ENCODE results near the gene LRRC2.

DNA sequence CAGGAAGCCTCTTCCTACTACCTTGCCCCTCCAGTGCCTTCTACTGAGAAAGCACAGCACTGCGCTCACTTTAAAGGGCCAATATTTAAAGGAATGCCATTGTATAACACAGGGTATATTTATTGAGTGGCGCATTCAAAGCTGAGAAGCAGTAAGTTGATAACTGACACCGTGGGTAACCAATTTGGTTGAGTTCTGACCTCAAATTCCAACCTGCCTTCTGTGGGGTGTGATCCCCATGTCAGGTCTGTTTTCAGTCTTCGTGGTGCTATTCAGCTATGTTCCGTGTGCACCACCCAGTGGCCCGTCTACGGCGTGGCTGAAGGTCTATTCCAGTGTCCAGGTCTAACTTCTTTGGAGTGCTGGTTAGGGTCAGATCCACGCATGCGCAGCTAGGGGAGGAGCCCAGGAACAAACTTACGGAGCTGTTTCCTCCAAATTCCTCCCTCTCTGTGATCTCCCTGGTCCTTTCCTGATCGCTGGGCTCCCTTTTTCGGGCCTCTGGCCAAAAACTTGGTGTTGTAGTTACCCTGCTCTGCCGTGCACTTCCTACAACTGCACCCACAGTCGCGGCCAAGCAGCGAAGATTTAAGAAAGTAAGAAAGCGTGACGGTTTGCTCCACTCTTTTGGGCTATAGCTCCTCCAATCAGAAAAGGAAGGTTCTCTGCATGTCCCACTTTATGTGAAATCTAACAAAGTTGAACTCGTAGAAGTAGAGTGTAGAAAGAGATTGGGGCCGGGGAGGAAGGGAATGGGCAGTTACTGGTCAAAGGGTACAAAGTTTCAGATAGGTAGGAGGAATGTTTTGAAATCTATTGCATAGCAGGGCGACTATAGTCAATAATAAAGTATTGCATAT lies 7.7 kb downstream of the LRRC2 start:
- TF ChIP-seq POLR2A (IDR thresholded peaks at IDR 0.05) = no peak
- TF ChIP-seq, protein P1, sequence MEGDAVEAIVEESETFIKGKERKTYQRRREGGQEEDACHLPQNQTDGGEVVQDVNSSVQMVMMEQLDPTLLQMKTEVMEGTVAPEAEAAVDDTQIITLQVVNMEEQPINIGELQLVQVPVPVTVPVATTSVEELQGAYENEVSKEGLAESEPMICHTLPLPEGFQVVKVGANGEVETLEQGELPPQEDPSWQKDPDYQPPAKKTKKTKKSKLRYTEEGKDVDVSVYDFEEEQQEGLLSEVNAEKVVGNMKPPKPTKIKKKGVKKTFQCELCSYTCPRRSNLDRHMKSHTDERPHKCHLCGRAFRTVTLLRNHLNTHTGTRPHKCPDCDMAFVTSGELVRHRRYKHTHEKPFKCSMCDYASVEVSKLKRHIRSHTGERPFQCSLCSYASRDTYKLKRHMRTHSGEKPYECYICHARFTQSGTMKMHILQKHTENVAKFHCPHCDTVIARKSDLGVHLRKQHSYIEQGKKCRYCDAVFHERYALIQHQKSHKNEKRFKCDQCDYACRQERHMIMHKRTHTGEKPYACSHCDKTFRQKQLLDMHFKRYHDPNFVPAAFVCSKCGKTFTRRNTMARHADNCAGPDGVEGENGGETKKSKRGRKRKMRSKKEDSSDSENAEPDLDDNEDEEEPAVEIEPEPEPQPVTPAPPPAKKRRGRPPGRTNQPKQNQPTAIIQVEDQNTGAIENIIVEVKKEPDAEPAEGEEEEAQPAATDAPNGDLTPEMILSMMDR (IDR thresholded peaks at IDR 0.05) = peak; percentile 48 to 82 (median 71)
